CD14-positive monocyte (primary cell): Measurements from ENCODE around the gene PPP1R9B. TPM values are rescaled to one million over a fixed set of nuclear protein-coding genes. Genes with fewer than 3 reads are reported as not detected.

Experiments used
- DNase-seq, 3 donors: peaks; one replicate each; pipeline ENCODE4 v3.0.0-alpha.2; 2011 to 2022
- H2AFZ ChIP-seq: 2 replicates; pipeline ENCODE4 v1.6.0; 2012; ENCODE audit warnings: mild to moderate bottlenecking, low read depth, low read length, inconsistent platforms; ENCODE audit not compliant: insufficient read depth, poor library complexity, severe bottlenecking
- H3K27ac ChIP-seq, 2 donors: 1 replicate in 1 of 2; 2 replicates in 1 of 2; pipeline ENCODE4 v1.5.1; 2012 to 2013; ENCODE audit warnings: low read length in 2 of 2, control low read depth in 1 of 2, inconsistent platforms in 1 of 2, low read depth in 1 of 2, mild to moderate bottlenecking in 1 of 2
- H3K27me3 ChIP-seq, 2 donors: one replicate each; pipeline versions ENCODE4 v1.6.0 to v1.6.1; 2011 to 2013; ENCODE audit warnings: low read length in 2 of 2; ENCODE audit not compliant: control insufficient read depth in 2 of 2, insufficient read depth in 2 of 2
- H3K36me3 ChIP-seq, 2 donors: replicated peaks in 1 of 2; 1 replicate in 1 of 2; 2 replicates in 1 of 2; pipeline versions ENCODE4 v1.5.1 to v1.6.1; 2012 to 2013; ENCODE audit warnings: low read length in 2 of 2, control low read depth in 1 of 2, inconsistent platforms in 1 of 2, mild to moderate bottlenecking in 1 of 2; ENCODE audit not compliant: insufficient read depth in 2 of 2, control insufficient read depth in 1 of 2
- H3K4me1 ChIP-seq, 2 donors: 1 replicate in 1 of 2; 2 replicates in 1 of 2; pipeline versions ENCODE4 v1.5.1 to v1.6.1; 2012 to 2013; ENCODE audit warnings: low read length in 2 of 2, control low read depth in 1 of 2, inconsistent platforms in 1 of 2, mild to moderate bottlenecking in 1 of 2, moderate library complexity in 1 of 2; ENCODE audit not compliant: insufficient read depth in 2 of 2, control insufficient read depth in 1 of 2
- H3K4me2 ChIP-seq: replicated peaks from 2 replicates; pipeline ENCODE3; 2012; ENCODE audit warnings: low read length, moderate library complexity, mild to moderate bottlenecking; ENCODE audit not compliant: poor library complexity, severe bottlenecking; ENCODE audit errors: extremely low read depth
- H3K4me3 ChIP-seq, 3 experiments: fragments of 200-600 bp in 1 of 3; sonication (generic) in 1 of 3; replicated peaks in 1 of 3; 1 replicate in 2 of 3; 2 replicates in 1 of 3; pipeline ENCODE4 v1.5.1; 2011 to 2013; ENCODE audit warnings: low read length in 3 of 3, mild to moderate bottlenecking in 3 of 3, control low read depth in 2 of 3, low read depth in 2 of 3, inconsistent platforms in 1 of 3, moderate library complexity in 1 of 3
- H3K79me2 ChIP-seq: 2 replicates; pipeline ENCODE4 v1.6.0; 2012; ENCODE audit warnings: mild to moderate bottlenecking, control low read depth, inconsistent platforms, low read length, moderate library complexity; ENCODE audit not compliant: insufficient read depth
- H3K9ac ChIP-seq: 2 replicates; pipeline ENCODE4 v1.6.0; 2017; ENCODE audit warnings: low read length, mild to moderate bottlenecking; ENCODE audit not compliant: insufficient read depth, poor library complexity, severe bottlenecking
- H3K9me3 ChIP-seq, 2 donors: replicated peaks in 1 of 2; 1 replicate in 1 of 2; 2 replicates in 1 of 2; pipeline versions ENCODE4 v1.5.1 to v1.6.1; 2012 to 2013; ENCODE audit warnings: low read length in 2 of 2, control low read depth in 1 of 2; ENCODE audit not compliant: control insufficient read depth in 1 of 2, insufficient read depth in 1 of 2
- H4K20me1 ChIP-seq: 2 replicates; pipeline ENCODE4 v1.6.0; 2012; ENCODE audit warnings: mild to moderate bottlenecking, low read length, control low read depth, moderate library complexity; ENCODE audit not compliant: insufficient read depth
- H3K27ac Mint-ChIP-seq, 7 donors: one replicate each; pipeline ENCODE4 v1.8.0; 2020; ENCODE audit warnings: mild to moderate bottlenecking in 7 of 7, mixed read lengths in 7 of 7, moderate library complexity in 6 of 7, inconsistent platforms in 2 of 7
- H3K27me3 Mint-ChIP-seq, 3 donors: one replicate each; pipeline ENCODE4 v1.8.0; 2021 to 2022; ENCODE audit warnings: low read depth in 3 of 3, mild to moderate bottlenecking in 3 of 3, mixed read lengths in 3 of 3, moderate library complexity in 3 of 3, inconsistent platforms in 1 of 3
- H3K36me3 Mint-ChIP-seq, 2 donors: one replicate each; pipeline ENCODE4 v1.8.0; 2020; ENCODE audit warnings: mixed read lengths in 2 of 2, inconsistent platforms in 1 of 2, mild to moderate bottlenecking in 1 of 2
- H3K4me1 Mint-ChIP-seq: one replicate; pipeline ENCODE4 v1.8.0; 2020; ENCODE audit warnings: mild to moderate bottlenecking, mixed read lengths
- H3K4me3 Mint-ChIP-seq, 2 donors: one replicate each; pipeline ENCODE4 v1.8.0; 2020; ENCODE audit warnings: mild to moderate bottlenecking in 2 of 2, mixed read lengths in 2 of 2, moderate library complexity in 1 of 2
- H3K9me3 Mint-ChIP-seq, 7 donors: one replicate each; pipeline ENCODE4 v1.8.0; 2020 to 2022; ENCODE audit warnings: mixed read lengths in 7 of 7, mild to moderate bottlenecking in 6 of 7, moderate library complexity in 6 of 7, inconsistent platforms in 2 of 7
- CTCF ChIP-seq: fragments of 200-600 bp; IDR thresholded peaks from one replicate; pipeline ENCODE4 v1.8.0; 2022; ENCODE audit warnings: antibody characterized with exemption, mild to moderate bottlenecking
- WGBS: methylation state at CpG from one replicate; pipeline ENCODE4 v1.1.5; 2013; ENCODE audit warnings: missing lambda C conversion rate; ENCODE audit not compliant: insufficient coverage; 5-methylcytosine and 5-hydroxymethylcytosine counted together
- intact Hi-C, 2 donors: fragments of 100-400 bp; cut with micrococcal nuclease; formaldehyde crosslinking; loops; one replicate each; pipeline versions ENCODE4 v1.15.0 to v1.15.1; 2023
- polyA plus RNA-seq, 3 donors: library from polyadenylated mRNA; depleted of rRNA in 1 of 3; unstranded in 2 of 3; stranded (reverse) in 1 of 3; fragments of 300-500 nt in 2 of 3; fragments of >200 nt in 1 of 3; fragmentation: Illumina TruSeq in 2 of 3; gene quantifications; 1 replicate in 2 of 3; 2 replicates in 1 of 3; pipeline ENCODE4 v1.2.3, GENCODE V29; 2012 to 2021

Gene PPP1R9B
- polyA plus RNA-seq, 3 donors: 0.61 to 86.9 (median 1.3) TPM

- Mint-ChIP-seq H3K4me1 (peaks cover 19% of the 10 kb centered on the region), H3K9me3 (peaks cover 0 to 14% (median 6%) of the 10 kb centered on the region in 7 donors), H3K36me3 (peaks cover 5 to 8% of the 10 kb centered on the region in 2 donors), H3K27me3 (peaks cover 53 to 76% (median 56%) of the 10 kb centered on the region in 3 donors), H3K27ac (no peak overlapping the region), H3K4me3 (peak overlapping the region in 1 of 2 donors; percentile 51)
- peak overlapping the region; percentile 82 for H3K4me2 ChIP-seq
- no peak for DNase-seq
- H3K4me1 ChIP-seq: peaks cover 17 to 20% of the 10 kb centered on the region in 2 donors
- H3K79me2 ChIP-seq: no peaks in the 10 kb centered on the region
- no peaks in the 10 kb centered on the region for H4K20me1 ChIP-seq
- no peak for TF ChIP-seq CTCF
- no peak overlapping the region for H3K27ac ChIP-seq
- 54% methylated on average over 34 of the region's 41 CpGs for WGBS
- no peak overlapping the region for H2AFZ ChIP-seq
- no peak overlapping the region for H3K4me3 ChIP-seq
- H3K9me3 ChIP-seq: peaks cover 0 to 4% of the 10 kb centered on the region in 2 donors
- no peaks in the 10 kb centered on the region for H3K36me3 ChIP-seq
- peaks cover 18 to 44% of the 10 kb centered on the region in 2 donors for H3K27me3 ChIP-seq
- intact Hi-C loops: loop anchor here in 1 of 2 donors (5.0 kb wide), 1 partner anchor 37 kb away; no protein-coding TSS in a partner anchor
- H3K9ac ChIP-seq: no peak overlapping the region
Observed at GRCh38 chr17:50199211-50199802, 48.8 kb upstream of the PPP1R9B start.

- no peak overlapping the region for H3K27ac Mint-ChIP-seq
Observed at GRCh38 chr17:50198026-50198669, 47.7 kb upstream of the PPP1R9B start.

More at GRCh38 chr17:50198026-50198669, 47.7 kb upstream of the PPP1R9B start:
- H3K27ac ChIP-seq: no peak overlapping the region
- no peaks in the 10 kb centered on the region for H4K20me1 ChIP-seq
- DNase-seq: peak; percentile 39 to 56 (median 56)
- H3K9me3 ChIP-seq: peaks cover 0 to 4% of the 10 kb centered on the region in 2 donors
- Mint-ChIP-seq H3K4me1 (peaks cover 19% of the 10 kb centered on the region), H3K36me3 (peaks cover 5 to 8% of the 10 kb centered on the region in 2 donors), H3K9me3 (peaks cover 0 to 9% (median 6%) of the 10 kb centered on the region in 7 donors), H3K4me3 (no peak overlapping the region), H3K27me3 (peaks cover 43 to 67% (median 54%) of the 10 kb centered on the region in 3 donors)
- no peaks in the 10 kb centered on the region for H3K36me3 ChIP-seq
- WGBS: 7% methylated on average over 3 of the region's 7 CpGs
- H3K79me2 ChIP-seq: no peaks in the 10 kb centered on the region
- peak; percentile 82 for TF ChIP-seq CTCF
- no peak overlapping the region for H3K4me2 ChIP-seq
- no peak overlapping the region for H3K9ac ChIP-seq
- intact Hi-C loops: loop anchor here in 1 of 2 donors (5.0 kb wide), 1 partner anchor 36 kb away; no protein-coding TSS in a partner anchor
- H3K4me3 ChIP-seq: no peak overlapping the region
- no peak overlapping the region for H2AFZ ChIP-seq
- peaks cover 18 to 39% of the 10 kb centered on the region in 2 donors for H3K27me3 ChIP-seq
- H3K4me1 ChIP-seq: peaks cover 17 to 20% of the 10 kb centered on the region in 2 donors
